Astrocyte of the spinal cord (primary cell): ENCODE data around the gene MRPL3.
A peak's percentile ranks its signal among the peaks of the same experiment; 100 is the strongest.

Experiments used
- DNase-seq: peaks from one replicate; pipeline ENCODE4 v3.0.0; 2011; ENCODE audit warnings: low read depth, low spot score
- H3K4me3 ChIP-seq: 2 replicates; pipeline ENCODE4 v1.5.1; 2011; ENCODE audit warnings: low read depth, mild to moderate bottlenecking, low read length, moderate library complexity
- in situ Hi-C: cut with HindIII; loops from 2 replicates; pipeline ENCODE4 v1.10.0; 2017; ENCODE audit warnings: low sequenced_read_pairs
- TF ChIP-seq, protein P1 (sequence below): IDR thresholded peaks from 2 replicates; pipeline ENCODE4 v1.5.1; 2012; ENCODE audit warnings: low read depth, mild to moderate bottlenecking, low read length, inconsistent platforms

The MRPL3 gene

GRCh38 chr3:131502530-131503319, at the start of gene MRPL3:
MRPL3 (minus strand) TSS chr3:131502971; CDS start chr3:131502821, 150 bp downstream.
- peak; percentile 90 for DNase-seq
- H3K4me3 ChIP-seq = peak within 1 kb of the TSS; percentile 95
- TF ChIP-seq, protein P1, sequence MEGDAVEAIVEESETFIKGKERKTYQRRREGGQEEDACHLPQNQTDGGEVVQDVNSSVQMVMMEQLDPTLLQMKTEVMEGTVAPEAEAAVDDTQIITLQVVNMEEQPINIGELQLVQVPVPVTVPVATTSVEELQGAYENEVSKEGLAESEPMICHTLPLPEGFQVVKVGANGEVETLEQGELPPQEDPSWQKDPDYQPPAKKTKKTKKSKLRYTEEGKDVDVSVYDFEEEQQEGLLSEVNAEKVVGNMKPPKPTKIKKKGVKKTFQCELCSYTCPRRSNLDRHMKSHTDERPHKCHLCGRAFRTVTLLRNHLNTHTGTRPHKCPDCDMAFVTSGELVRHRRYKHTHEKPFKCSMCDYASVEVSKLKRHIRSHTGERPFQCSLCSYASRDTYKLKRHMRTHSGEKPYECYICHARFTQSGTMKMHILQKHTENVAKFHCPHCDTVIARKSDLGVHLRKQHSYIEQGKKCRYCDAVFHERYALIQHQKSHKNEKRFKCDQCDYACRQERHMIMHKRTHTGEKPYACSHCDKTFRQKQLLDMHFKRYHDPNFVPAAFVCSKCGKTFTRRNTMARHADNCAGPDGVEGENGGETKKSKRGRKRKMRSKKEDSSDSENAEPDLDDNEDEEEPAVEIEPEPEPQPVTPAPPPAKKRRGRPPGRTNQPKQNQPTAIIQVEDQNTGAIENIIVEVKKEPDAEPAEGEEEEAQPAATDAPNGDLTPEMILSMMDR = no peak
- in situ Hi-C loops = no loop called here

DNA sequence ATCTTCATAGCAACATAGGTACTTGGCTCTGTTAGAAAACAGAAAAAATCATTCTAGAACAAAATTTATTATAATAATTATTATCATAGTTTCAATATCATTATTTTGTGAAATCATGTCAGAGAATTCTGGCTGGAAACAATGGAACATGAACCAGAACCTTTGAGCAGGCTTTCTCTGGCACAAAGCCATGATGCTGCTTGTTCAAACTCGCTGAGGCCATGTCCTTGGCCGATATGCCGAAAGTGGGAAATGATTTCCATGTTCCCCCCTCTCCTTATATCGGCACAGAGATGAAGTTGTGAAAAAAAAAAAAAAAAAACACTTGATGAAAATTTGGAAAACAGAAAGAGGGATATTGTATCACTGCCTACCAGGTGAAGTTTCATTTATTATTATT, 49.0 kb upstream of the MRPL3 start:
- in situ Hi-C loops = no loop called here
- TF ChIP-seq, protein P1 = no peak
- DNase-seq = no peak
- no peak overlapping the region for H3K4me3 ChIP-seq

DNA sequence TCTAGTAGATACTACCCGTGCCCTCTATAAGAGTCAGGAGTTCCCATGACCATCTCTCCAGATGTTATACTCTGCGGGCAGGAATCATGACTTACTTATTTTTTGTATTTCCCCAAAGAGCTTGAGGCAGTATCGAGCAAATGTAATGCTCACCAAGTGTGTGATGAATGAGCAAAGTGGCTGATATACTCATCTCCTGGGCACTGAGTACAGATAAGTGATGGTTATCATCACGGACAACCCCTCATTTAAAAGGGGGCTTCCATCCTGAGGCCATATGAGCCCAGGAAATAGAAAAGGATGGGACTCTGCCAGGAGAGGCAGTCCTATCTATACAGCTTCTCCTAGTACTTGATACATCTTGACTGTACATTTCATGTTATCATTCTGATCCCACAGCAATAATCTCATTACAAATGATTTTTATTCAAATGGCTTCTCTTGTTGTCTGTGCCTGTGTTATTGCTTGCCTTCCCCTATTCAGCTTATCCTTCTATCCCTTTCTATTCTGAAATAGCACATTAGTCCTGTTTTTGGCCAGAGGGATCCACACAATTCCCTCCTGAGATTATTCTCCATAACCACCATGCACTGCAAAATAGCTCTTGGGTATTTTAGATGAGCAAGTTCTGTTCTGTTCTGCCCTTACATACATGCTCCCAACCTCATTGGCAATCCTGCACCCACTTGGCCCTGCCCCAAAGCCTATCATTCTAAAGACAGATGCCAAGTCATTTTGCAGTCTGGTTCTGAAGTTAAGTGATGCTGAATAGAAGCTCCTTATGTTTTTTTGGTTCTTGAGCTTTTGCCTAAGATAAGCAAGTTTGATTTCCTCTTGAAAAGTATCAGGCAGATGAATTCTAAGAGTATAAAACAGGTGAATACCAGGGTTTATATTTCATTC, 48.0 kb upstream of the MRPL3 start:
- no peak overlapping the region for H3K4me3 ChIP-seq
- in situ Hi-C loops = no loop called here
- no peak for DNase-seq
- TF ChIP-seq, protein P1 = no peak

DNA sequence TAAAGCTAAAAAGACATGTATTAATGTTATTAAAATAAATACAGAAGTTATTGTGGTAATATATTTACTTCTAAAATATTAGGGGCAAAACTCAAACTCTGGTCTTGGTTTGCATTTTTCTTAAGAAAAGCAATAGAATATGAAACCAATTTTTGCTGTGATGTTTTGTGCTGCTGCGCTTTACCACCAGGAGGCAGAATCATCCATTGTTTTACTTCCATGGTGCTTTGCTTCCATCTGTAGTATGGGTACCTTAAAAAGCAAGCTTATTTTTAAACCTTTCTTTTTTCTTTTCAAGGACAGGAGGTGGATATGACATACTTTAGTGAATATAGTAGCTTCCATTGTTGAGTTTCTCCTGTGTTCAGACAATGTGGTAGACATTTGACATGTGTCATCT, 46.6 kb upstream of the MRPL3 start:
- TF ChIP-seq, protein P1 = peak; percentile 46
- in situ Hi-C loops = no loop called here
- DNase-seq = peak; percentile 7
- H3K4me3 ChIP-seq = no peak overlapping the region

GRCh38 chr3:131547585-131547984, 44.8 kb upstream of the MRPL3 start:
- TF ChIP-seq, protein P1 = no peak
- in situ Hi-C loops = no loop called here

GRCh38 chr3:131546441-131546840, 43.7 kb upstream of the MRPL3 start:
- no peak overlapping the region for H3K4me3 ChIP-seq
- in situ Hi-C loops = no loop called here
- TF ChIP-seq, protein P1 = no peak
- DNase-seq = no peak

More at GRCh38 chr3:131547585-131547984, 44.8 kb upstream of the MRPL3 start:
- H3K4me3 ChIP-seq = no peak overlapping the region
- no peak for DNase-seq
